H9 (cell line): ENCODE results near the gene AATK. TPM values are rescaled to one million over a fixed set of nuclear protein-coding genes. Genes with fewer than 3 reads are reported as not detected.

Source experiments
- DNase-seq: peaks from one replicate; pipeline ENCODE4 v3.0.0-alpha.2; 2017
- H2AFZ ChIP-seq: one replicate; pipeline ENCODE4 v1.6.1; 2013; ENCODE audit warnings: mild to moderate bottlenecking, low read length, control low read depth, moderate library complexity
- H2AK5ac ChIP-seq: 2 replicates; pipeline ENCODE4 v1.6.1; 2013; ENCODE audit warnings: low read length, control low read depth, mixed read lengths; ENCODE audit not compliant: insufficient read length
- H2BK120ac ChIP-seq: one replicate; pipeline ENCODE4 v1.6.1; 2013; ENCODE audit warnings: low read depth, mild to moderate bottlenecking, low read length, control low read depth, inconsistent platforms; ENCODE audit not compliant: poor library complexity, severe bottlenecking
- H2BK12ac ChIP-seq: 2 replicates; pipeline ENCODE4 v1.6.1; 2013; ENCODE audit warnings: low read length, control low read depth, mixed read lengths, low read depth; ENCODE audit not compliant: insufficient read length
- H2BK15ac ChIP-seq: 2 replicates; pipeline ENCODE4 v1.6.1; 2013; ENCODE audit warnings: low read depth, low read length, control low read depth
- H2BK20ac ChIP-seq: one replicate; pipeline ENCODE4 v1.6.1; 2013; ENCODE audit warnings: low read depth, mild to moderate bottlenecking, low read length, control low read depth, inconsistent platforms; ENCODE audit not compliant: poor library complexity, severe bottlenecking
- H2BK5ac ChIP-seq: 2 replicates; pipeline ENCODE4 v1.6.1; 2013; ENCODE audit warnings: low read length, control low read depth, mixed read lengths; ENCODE audit not compliant: insufficient read length
- H3K14ac ChIP-seq: 2 replicates; pipeline ENCODE4 v1.6.1; 2013; ENCODE audit warnings: low read length, control low read depth; ENCODE audit not compliant: insufficient read depth
- H3K18ac ChIP-seq: 2 replicates; pipeline ENCODE4 v1.6.1; 2013; ENCODE audit warnings: low read depth, mild to moderate bottlenecking, mixed read lengths, low read length, control low read depth; ENCODE audit not compliant: insufficient read length
- H3K23ac ChIP-seq: 2 replicates; pipeline ENCODE4 v1.6.1; 2013; ENCODE audit warnings: low read length, control low read depth, mixed read lengths, low read depth; ENCODE audit not compliant: insufficient read length
- H3K23me2 ChIP-seq: 2 replicates; pipeline ENCODE4 v1.6.1; 2013; ENCODE audit warnings: low read depth, mild to moderate bottlenecking, mixed read lengths, low read length, control low read depth; ENCODE audit not compliant: insufficient read length, poor library complexity, severe bottlenecking
- H3K27ac ChIP-seq: 2 replicates; pipeline ENCODE4 v1.5.1; 2013; ENCODE audit warnings: low read length, control low read depth, mixed read lengths, low read depth; ENCODE audit not compliant: insufficient read length
- H3K27me3 ChIP-seq: 2 replicates; pipeline ENCODE4 v1.6.1; 2013; ENCODE audit warnings: low read length, control low read depth, inconsistent platforms; ENCODE audit not compliant: insufficient read depth
- H3K4ac ChIP-seq: 2 replicates; pipeline ENCODE4 v1.6.1; 2013; ENCODE audit warnings: low read depth, mild to moderate bottlenecking, control low read depth, inconsistent platforms, low read length, moderate library complexity
- H3K4me1 ChIP-seq: 2 replicates; pipeline ENCODE4 v1.6.1; 2013; ENCODE audit warnings: low read length, control low read depth, inconsistent platforms; ENCODE audit not compliant: insufficient read depth
- H3K4me2 ChIP-seq: 2 replicates; pipeline ENCODE4 v1.6.1; 2013; ENCODE audit warnings: low read length, control low read depth, mixed read lengths; ENCODE audit not compliant: insufficient read length, insufficient read depth
- H3K56ac ChIP-seq: 2 replicates; pipeline ENCODE4 v1.6.1; 2013; ENCODE audit warnings: low read depth, mild to moderate bottlenecking, mixed read lengths, low read length, control low read depth; ENCODE audit not compliant: insufficient read length
- H3K79me1 ChIP-seq: 2 replicates; pipeline ENCODE4 v1.6.1; 2013; ENCODE audit warnings: low read depth, mild to moderate bottlenecking, moderate library complexity, low read length, control low read depth, inconsistent platforms; ENCODE audit not compliant: insufficient read depth, poor library complexity, severe bottlenecking
- H3K79me2 ChIP-seq: 2 replicates; pipeline ENCODE4 v1.6.1; 2013; ENCODE audit warnings: low read length, control low read depth, inconsistent platforms; ENCODE audit not compliant: insufficient read depth
- H3K9ac ChIP-seq: 2 replicates; pipeline ENCODE4 v1.6.1; 2013; ENCODE audit warnings: low read length, control low read depth, mixed read lengths; ENCODE audit not compliant: insufficient read length; ENCODE audit errors: extremely low read depth
- H3K9me3 ChIP-seq: one replicate; pipeline ENCODE4 v1.6.1; 2013; ENCODE audit warnings: low read depth, low read length, inconsistent platforms; ENCODE audit not compliant: control insufficient read depth
- H3T11ph ChIP-seq: one replicate; pipeline ENCODE4 v1.6.1; 2013; ENCODE audit warnings: mild to moderate bottlenecking, low read length, control low read depth, inconsistent platforms
- H4K20me1 ChIP-seq: one replicate; pipeline ENCODE4 v1.6.1; 2013; ENCODE audit not compliant: control insufficient read depth, insufficient read length, insufficient read depth
- H4K5ac ChIP-seq: 2 replicates; pipeline ENCODE4 v1.6.1; 2013; ENCODE audit warnings: low read depth, mild to moderate bottlenecking, mixed read lengths, low read length, control low read depth; ENCODE audit not compliant: insufficient read length
- H4K8ac ChIP-seq: replicated peaks from 2 replicates; pipeline ENCODE4 v1.6.1; 2013; ENCODE audit warnings: low read length, control low read depth, mixed read lengths, low read depth; ENCODE audit not compliant: insufficient read length
- H4K91ac ChIP-seq: 2 replicates; pipeline ENCODE4 v1.6.1; 2013; ENCODE audit warnings: low read depth, mild to moderate bottlenecking, moderate library complexity, mixed read lengths, low read length, control low read depth; ENCODE audit not compliant: insufficient read length
- H3K27ac Mint-ChIP-seq, 3 experiments: 2 replicates in 2 of 3; 3 replicates in 1 of 3; pipeline ENCODE4 v1.8.0; 2020 to 2021; ENCODE audit warnings: mixed read lengths in 3 of 3, mild to moderate bottlenecking in 1 of 3, moderate library complexity in 1 of 3
- H3K27me3 Mint-ChIP-seq: 2 replicates; pipeline ENCODE4 v1.8.0; 2021; ENCODE audit warnings: low read depth, mild to moderate bottlenecking, moderate library complexity, mixed read lengths
- H3K36me3 Mint-ChIP-seq, 3 experiments: 2 replicates in 2 of 3; 3 replicates in 1 of 3; pipeline ENCODE4 v1.8.0; 2020 to 2021; ENCODE audit warnings: low read depth in 3 of 3, mixed read lengths in 3 of 3; ENCODE audit not compliant: insufficient read depth in 1 of 3
- H3K4me1 Mint-ChIP-seq, 2 experiments: 2 replicates each; pipeline ENCODE4 v1.8.0; 2020; ENCODE audit warnings: mixed read lengths in 2 of 2
- H3K4me3 Mint-ChIP-seq, 2 experiments: 2 replicates in 1 of 2; 3 replicates in 1 of 2; pipeline ENCODE4 v1.8.0; 2020 to 2021; ENCODE audit warnings: mild to moderate bottlenecking in 2 of 2, mixed read lengths in 2 of 2, moderate library complexity in 1 of 2
- H3K9me3 Mint-ChIP-seq, 2 experiments: 2 replicates in 1 of 2; 3 replicates in 1 of 2; pipeline ENCODE4 v1.8.0; 2020; ENCODE audit warnings: mild to moderate bottlenecking in 2 of 2, mixed read lengths in 2 of 2, moderate library complexity in 1 of 2
- WGBS: extraction: QIAGEN DNeasy Blood & Tissue Kit; methylation state at CpG from one replicate; pipeline ENCODE4 v1.1.7; 2013; ENCODE audit warnings: missing lambda C conversion rate, low lambda C conversion rate, mixed read lengths; ENCODE audit not compliant: insufficient read length; ENCODE audit errors: extremely low coverage; 5-methylcytosine and 5-hydroxymethylcytosine counted together
- total RNA-seq: library from RNA; stranded (reverse); gene quantifications from 2 replicates; pipeline ENCODE4 v1.2.1, GENCODE V29; 2021
- TF ChIP-seq, protein P1 (sequence below): fragments of 200-600 bp; sonication (generic); conservative IDR thresholded peaks from 3 replicates; pipeline ENCODE4 v1.8.0; 2021; ENCODE audit warnings: antibody characterized with exemption, mild to moderate bottlenecking

Gene AATK
- total RNA-seq, 1 experiment from 2014 or later, result 2.4 TPM

DNA sequence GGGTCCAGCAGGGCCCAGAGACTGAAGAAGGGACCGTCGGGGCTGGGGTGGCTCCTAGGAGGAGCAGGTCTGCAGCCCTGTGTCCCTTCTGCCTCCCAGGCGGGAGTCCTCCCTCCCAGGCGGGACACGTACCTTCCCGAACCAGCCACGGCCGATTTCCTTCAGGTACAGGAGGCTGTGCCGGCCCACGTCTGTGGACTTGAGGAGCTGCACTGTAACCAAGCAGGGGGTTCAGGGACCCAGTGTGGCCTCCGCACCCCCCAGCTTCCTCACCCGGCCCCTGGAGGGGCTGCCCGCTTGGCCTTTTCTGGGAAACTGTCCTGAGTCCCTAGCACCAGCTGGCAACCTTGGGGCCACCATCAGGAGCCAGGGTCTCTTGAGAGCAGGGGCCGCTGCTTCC is 37.7 kb downstream of the AATK start:
- WGBS, result no CpG with 5 or more reads among the region's 14 CpGs
- H3K4me1 ChIP-seq, result no peaks in the 10 kb centered on the region

More for the DNA sequence above, 37.7 kb downstream of the AATK start:
- Histone ChIP-seq H4K91ac (no peak overlapping the region), H2BK120ac (no peak overlapping the region), H4K20me1 (no peaks in the 10 kb centered on the region), H3K9ac (no peak overlapping the region), H3K4me2 (no peak overlapping the region), H3K56ac (no peak overlapping the region), H3K27ac (no peak overlapping the region), H3T11ph (no peak overlapping the region), H2BK15ac (no peak overlapping the region), H2BK20ac (no peak overlapping the region), H2AK5ac (no peak overlapping the region), H2AFZ (no peak overlapping the region), H3K18ac (no peak overlapping the region), H2BK5ac (no peak overlapping the region), H3K23me2 (no peaks in the 10 kb centered on the region), H2BK12ac (no peak overlapping the region), H3K79me2 (no peaks in the 10 kb centered on the region), H4K5ac (no peak overlapping the region), H3K9me3 (no peaks in the 10 kb centered on the region), H3K14ac (no peak overlapping the region), H3K79me1 (no peaks in the 10 kb centered on the region), H4K8ac (no peak overlapping the region), H3K23ac (no peak overlapping the region), H3K4ac (no peak overlapping the region), H3K27me3 (no peaks in the 10 kb centered on the region)
- no peaks in the 10 kb centered on the region for H3K9me3 Mint-ChIP-seq
- no peaks in the 10 kb centered on the region for H3K36me3 Mint-ChIP-seq
- DNase-seq, result no peak
- H3K27ac Mint-ChIP-seq, result no peak overlapping the region
- H3K4me3 Mint-ChIP-seq, result no peak overlapping the region
- peaks cover 0 to 13% of the 10 kb centered on the region in 2 experiments; a peak in 2 of 4 replicates for H3K4me1 Mint-ChIP-seq
- TF ChIP-seq, protein P1, sequence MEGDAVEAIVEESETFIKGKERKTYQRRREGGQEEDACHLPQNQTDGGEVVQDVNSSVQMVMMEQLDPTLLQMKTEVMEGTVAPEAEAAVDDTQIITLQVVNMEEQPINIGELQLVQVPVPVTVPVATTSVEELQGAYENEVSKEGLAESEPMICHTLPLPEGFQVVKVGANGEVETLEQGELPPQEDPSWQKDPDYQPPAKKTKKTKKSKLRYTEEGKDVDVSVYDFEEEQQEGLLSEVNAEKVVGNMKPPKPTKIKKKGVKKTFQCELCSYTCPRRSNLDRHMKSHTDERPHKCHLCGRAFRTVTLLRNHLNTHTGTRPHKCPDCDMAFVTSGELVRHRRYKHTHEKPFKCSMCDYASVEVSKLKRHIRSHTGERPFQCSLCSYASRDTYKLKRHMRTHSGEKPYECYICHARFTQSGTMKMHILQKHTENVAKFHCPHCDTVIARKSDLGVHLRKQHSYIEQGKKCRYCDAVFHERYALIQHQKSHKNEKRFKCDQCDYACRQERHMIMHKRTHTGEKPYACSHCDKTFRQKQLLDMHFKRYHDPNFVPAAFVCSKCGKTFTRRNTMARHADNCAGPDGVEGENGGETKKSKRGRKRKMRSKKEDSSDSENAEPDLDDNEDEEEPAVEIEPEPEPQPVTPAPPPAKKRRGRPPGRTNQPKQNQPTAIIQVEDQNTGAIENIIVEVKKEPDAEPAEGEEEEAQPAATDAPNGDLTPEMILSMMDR, result no peak
- H3K27me3 Mint-ChIP-seq, result no peaks in the 10 kb centered on the region
